Transverse colon (tissue), 4 donors: Measurements from ENCODE around the gene XXYLT1.

Experiments
- EP300 ChIP-seq: sonication (generic); formaldehyde crosslinking; IDR thresholded peaks from one replicate; pipeline ENCODE4 v1.6.1; 2017; ENCODE audit warnings: antibody characterized with exemption, low read depth
- POLR2A ChIP-seq: fragments of 450-650 bp; IDR thresholded peaks from one replicate; pipeline ENCODE4 v1.6.1; 2016; ENCODE audit warnings: antibody characterized with exemption, mild to moderate bottlenecking, moderate library complexity
- POLR2AphosphoS5 ChIP-seq, 3 donors: sonication (generic); formaldehyde crosslinking; IDR thresholded peaks; one replicate each; pipeline ENCODE4 v1.6.1; 2016; ENCODE audit warnings: antibody characterized with exemption in 3 of 3
- TF ChIP-seq, protein P1 (sequence below), 5 experiments: fragments of 200-600 bp in 3 of 5; fragments of 450-650 bp in 2 of 5; sonication (generic) in 3 of 5; IDR thresholded peaks; 1 replicate in 2 of 5; 2 replicates in 3 of 5; pipeline ENCODE4 v1.5.1; 2016 to 2017; ENCODE audit warnings: antibody characterized with exemption in 5 of 5, inconsistent platforms in 3 of 5, mild to moderate bottlenecking in 2 of 5, moderate library complexity in 1 of 5

DNA sequence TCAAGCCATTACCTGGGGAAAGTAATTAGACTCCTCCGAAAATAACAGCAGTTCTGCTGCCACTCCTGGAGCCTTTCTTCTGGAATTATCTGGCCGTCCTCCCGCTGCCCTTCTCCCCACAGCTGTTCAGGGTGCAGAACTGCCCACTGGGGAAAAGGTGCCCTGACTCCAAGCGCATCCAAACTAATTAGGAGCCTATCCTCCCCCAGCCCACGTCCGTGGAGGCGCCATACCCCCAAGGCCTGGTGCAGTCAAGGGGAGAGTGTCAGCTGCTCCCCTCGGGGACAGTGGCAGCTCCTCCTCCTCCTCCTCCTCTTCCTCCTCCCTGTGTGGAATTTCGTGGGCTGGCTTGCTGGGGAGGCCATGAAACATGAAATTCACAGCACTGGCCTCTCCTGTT, 177.2 kb downstream of the XXYLT1 start:
- TF ChIP-seq, protein P1, sequence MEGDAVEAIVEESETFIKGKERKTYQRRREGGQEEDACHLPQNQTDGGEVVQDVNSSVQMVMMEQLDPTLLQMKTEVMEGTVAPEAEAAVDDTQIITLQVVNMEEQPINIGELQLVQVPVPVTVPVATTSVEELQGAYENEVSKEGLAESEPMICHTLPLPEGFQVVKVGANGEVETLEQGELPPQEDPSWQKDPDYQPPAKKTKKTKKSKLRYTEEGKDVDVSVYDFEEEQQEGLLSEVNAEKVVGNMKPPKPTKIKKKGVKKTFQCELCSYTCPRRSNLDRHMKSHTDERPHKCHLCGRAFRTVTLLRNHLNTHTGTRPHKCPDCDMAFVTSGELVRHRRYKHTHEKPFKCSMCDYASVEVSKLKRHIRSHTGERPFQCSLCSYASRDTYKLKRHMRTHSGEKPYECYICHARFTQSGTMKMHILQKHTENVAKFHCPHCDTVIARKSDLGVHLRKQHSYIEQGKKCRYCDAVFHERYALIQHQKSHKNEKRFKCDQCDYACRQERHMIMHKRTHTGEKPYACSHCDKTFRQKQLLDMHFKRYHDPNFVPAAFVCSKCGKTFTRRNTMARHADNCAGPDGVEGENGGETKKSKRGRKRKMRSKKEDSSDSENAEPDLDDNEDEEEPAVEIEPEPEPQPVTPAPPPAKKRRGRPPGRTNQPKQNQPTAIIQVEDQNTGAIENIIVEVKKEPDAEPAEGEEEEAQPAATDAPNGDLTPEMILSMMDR (IDR thresholded peaks at IDR 0.05): no peak
- no peak for TF ChIP-seq EP300
- no peak for TF ChIP-seq POLR2AphosphoS5 (IDR thresholded peaks at IDR 0.05)
- no peak for TF ChIP-seq POLR2A
